NT2/D1 (cell line): Measurements from ENCODE around the gene PIM1.

Source experiments
- YY1 ChIP-seq: IDR thresholded peaks from 2 replicates; pipeline ENCODE4 v1.6.1; 2011; ENCODE audit not compliant: insufficient read length, insufficient read depth
- ZNF274 ChIP-seq: IDR thresholded peaks from 2 replicates; pipeline ENCODE4 v1.6.1; 2011; ENCODE audit warnings: mild to moderate bottlenecking, low read depth, low read length

- TF ChIP-seq YY1 (no peak), ZNF274 (no peak)
These were observed 40.5 kb downstream of the PIM1 start for GRCh38 chr6:37210313-37210968.
